Measurements from ENCODE around the gene CPNE6. TPM values are rescaled to one million over a fixed set of nuclear protein-coding genes. Genes with fewer than 3 reads are reported as not detected.

CPNE6 gene
- total and polyA plus RNA-seq, 4 experiments from 2014 or later, result 0.04 TPM; not detected in 3

GRCh38 chr14:24067133-24068082 lies 4.0 kb upstream of the CPNE6 start:
- peaks cover 0 to 2% (median 0%) of the 10 kb centered on the region in 4 donors for H3K4me1 Mint-ChIP-seq
- CTCF ChIA-PET (ENCODE audit: partially characterized antibody), result interaction anchor here (1.1 to 17.4 kb wide), 5 partner anchors 9 to 41 kb away, joined by 3 to 475 read pairs (median 4); partner anchors contain the start of gene PCK2
- H3K9me3 Mint-ChIP-seq, result peaks cover 0 to 2% (median 0%) of the 10 kb centered on the region in 8 donors
- H3K4me1 ChIP-seq (ENCODE audit: insufficient read depth, low read length), result no peaks in the 10 kb centered on the region
- no peak overlapping the region for H3K27ac ChIP-seq (ENCODE audit: low read depth, low read length)
- peaks cover 7 to 14% of the 10 kb centered on the region in 2 donors for H3K27me3 Mint-ChIP-seq
- no peaks in the 10 kb centered on the region for H3K36me3 Mint-ChIP-seq
- no peaks in the 10 kb centered on the region for H3K27me3 ChIP-seq (ENCODE audit: insufficient read depth, low read length)
- H3K9me3 ChIP-seq (ENCODE audit: control insufficient read depth in 1 of 2, low read length in 2 of 2), result no peaks in the 10 kb centered on the region
- no peak overlapping the region for H3K27ac Mint-ChIP-seq
- no peak overlapping the region for H3K4me3 ChIP-seq (ENCODE audit: low read length in 2 of 2)
- H3K4me3 Mint-ChIP-seq, result no peak overlapping the region
- no peaks in the 10 kb centered on the region for H3K36me3 ChIP-seq (ENCODE audit: insufficient read depth, low read length)
- intact Hi-C loops (cut with micrococcal nuclease), result no loop called here
- POLR2A ChIA-PET (ENCODE audit: partially characterized antibody), result no interaction called here
- DNase-seq, result no peak

- H3K4me3 Mint-ChIP-seq, result no peak overlapping the region
- peaks cover 7 to 14% of the 10 kb centered on the region in 2 donors for H3K27me3 Mint-ChIP-seq
- H3K27me3 ChIP-seq (ENCODE audit: insufficient read depth, low read length), result no peaks in the 10 kb centered on the region
- DNase-seq, result no peak
- no peak overlapping the region for H3K27ac ChIP-seq (ENCODE audit: low read depth, low read length)
- H3K4me1 ChIP-seq (ENCODE audit: insufficient read depth, low read length), result no peaks in the 10 kb centered on the region
- POLR2A ChIA-PET (ENCODE audit: partially characterized antibody), result interaction anchor here (0.9 kb wide), 1 partner anchor 12 kb away, joined by 3 read pairs; no protein-coding TSS in a partner anchor
- CTCF ChIA-PET (ENCODE audit: partially characterized antibody), result interaction anchor here (1.1 to 2.1 kb wide), 3 partner anchors 11 to 21 kb away, joined by 4 to 8 read pairs (median 6); no protein-coding TSS in a partner anchor
- intact Hi-C loops (cut with micrococcal nuclease), result no loop called here
- H3K9me3 Mint-ChIP-seq, result no peaks in the 10 kb centered on the region
- no peaks in the 10 kb centered on the region for H3K9me3 ChIP-seq (ENCODE audit: control insufficient read depth in 1 of 2, low read length in 2 of 2)
- no peaks in the 10 kb centered on the region for H3K36me3 ChIP-seq (ENCODE audit: insufficient read depth, low read length)
- H3K27ac Mint-ChIP-seq, result no peak overlapping the region
- H3K4me1 Mint-ChIP-seq, result peaks cover 0 to 2% (median 0%) of the 10 kb centered on the region in 4 donors
- H3K4me3 ChIP-seq (ENCODE audit: low read length in 2 of 2), result no peak overlapping the region
- no peaks in the 10 kb centered on the region for H3K36me3 Mint-ChIP-seq
These were observed 2.5 kb upstream of the CPNE6 start for GRCh38 chr14:24068711-24069410.

- no peak overlapping the region for H3K27ac ChIP-seq (ENCODE audit: low read depth, low read length)
- Mint-ChIP-seq H3K27me3 (peaks cover 7 to 14% of the 10 kb centered on the region in 2 donors), H3K4me3 (no peak overlapping the region), H3K9me3 (no peaks in the 10 kb centered on the region), H3K27ac (no peak overlapping the region), H3K36me3 (no peaks in the 10 kb centered on the region), H3K4me1 (peaks cover 0 to 2% (median 0%) of the 10 kb centered on the region in 4 donors)
- POLR2A ChIA-PET (ENCODE audit: partially characterized antibody), result interaction anchor here (0.9 kb wide), 1 partner anchor 11 kb away, joined by 3 read pairs; no protein-coding TSS in a partner anchor
- H3K36me3 ChIP-seq (ENCODE audit: insufficient read depth, low read length), result no peaks in the 10 kb centered on the region
- no peak overlapping the region for H3K4me3 ChIP-seq (ENCODE audit: low read length in 2 of 2)
- DNase-seq, result no peak
- intact Hi-C loops (cut with micrococcal nuclease), result no loop called here
- H3K27me3 ChIP-seq (ENCODE audit: insufficient read depth, low read length), result no peaks in the 10 kb centered on the region
- H3K9me3 ChIP-seq (ENCODE audit: control insufficient read depth in 1 of 2, low read length in 2 of 2), result no peaks in the 10 kb centered on the region
- H3K4me1 ChIP-seq (ENCODE audit: insufficient read depth, low read length), result no peaks in the 10 kb centered on the region
- CTCF ChIA-PET (ENCODE audit: partially characterized antibody), result interaction anchor here (1.6 to 2.1 kb wide), 3 partner anchors 11 to 39 kb away, joined by 6 to 8 read pairs (median 8); no protein-coding TSS in a partner anchor
These were observed 2.0 kb upstream of the CPNE6 start for GRCh38 chr14:24069411-24069735.

GRCh38 chr14:24070285-24071143 lies 848 bp upstream of the CPNE6 start:
- ChIA-PET POLR2A (ENCODE audit: partially characterized antibody) (interaction anchor here (1.6 kb wide), 1 partner anchor 10 kb away, joined by 6 read pairs; no protein-coding TSS in a partner anchor), CTCF (ENCODE audit: partially characterized antibody) (interaction anchor here (0.5 to 2.1 kb wide), 5 partner anchors 12 to 197 kb away, joined by 3 to 8 read pairs (median 6); no protein-coding TSS in a partner anchor)

GRCh38 chr14:24071836-24072430 lies 571 bp downstream of the CPNE6 start:
- Histone ChIP-seq H3K36me3 (ENCODE audit: insufficient read depth, low read length) (no peaks in the 10 kb centered on the region), H3K4me1 (ENCODE audit: insufficient read depth, low read length) (no peaks in the 10 kb centered on the region), H3K27me3 (ENCODE audit: insufficient read depth, low read length) (no peaks in the 10 kb centered on the region), H3K9me3 (ENCODE audit: control insufficient read depth in 1 of 2, low read length in 2 of 2) (no peaks in the 10 kb centered on the region), H3K27ac (ENCODE audit: low read depth, low read length) (no peak overlapping the region), H3K4me3 (ENCODE audit: low read length in 2 of 2) (no peak overlapping the region)
- Mint-ChIP-seq H3K27me3 (peaks cover 7 to 14% of the 10 kb centered on the region in 2 donors), H3K4me3 (no peak overlapping the region), H3K36me3 (no peaks in the 10 kb centered on the region), H3K9me3 (no peaks in the 10 kb centered on the region), H3K27ac (no peak overlapping the region), H3K4me1 (peaks cover 0 to 2% (median 0%) of the 10 kb centered on the region in 4 donors)
- ChIA-PET CTCF (ENCODE audit: partially characterized antibody) (interaction anchor here (12.1 kb wide), 1 partner anchor 22 kb away, joined by 168 read pairs; the partner anchor contains the start of gene PCK2), POLR2A (ENCODE audit: partially characterized antibody) (interaction anchor here (1.6 kb wide), 1 partner anchor 9 kb away, joined by 6 read pairs; no protein-coding TSS in a partner anchor)
- no peak for DNase-seq
- intact Hi-C loops (cut with micrococcal nuclease), result no loop called here

More at GRCh38 chr14:24070285-24071143, 848 bp upstream of the CPNE6 start:
- Mint-ChIP-seq H3K4me1 (peaks cover 0 to 2% (median 0%) of the 10 kb centered on the region in 4 donors), H3K9me3 (no peaks in the 10 kb centered on the region), H3K27ac (no peak overlapping the region), H3K27me3 (peaks cover 7 to 14% of the 10 kb centered on the region in 2 donors), H3K4me3 (no peak overlapping the region), H3K36me3 (no peaks in the 10 kb centered on the region)
- intact Hi-C loops (cut with micrococcal nuclease), result no loop called here
- H3K9me3 ChIP-seq (ENCODE audit: control insufficient read depth in 1 of 2, low read length in 2 of 2), result no peaks in the 10 kb centered on the region
- H3K27ac ChIP-seq (ENCODE audit: low read depth, low read length), result no peak overlapping the region
- no peaks in the 10 kb centered on the region for H3K27me3 ChIP-seq (ENCODE audit: insufficient read depth, low read length)
- DNase-seq, result no peak
- H3K4me1 ChIP-seq (ENCODE audit: insufficient read depth, low read length), result no peaks in the 10 kb centered on the region
- H3K36me3 ChIP-seq (ENCODE audit: insufficient read depth, low read length), result no peaks in the 10 kb centered on the region
- H3K4me3 ChIP-seq (ENCODE audit: low read length in 2 of 2), result no peak overlapping the region

DNA sequence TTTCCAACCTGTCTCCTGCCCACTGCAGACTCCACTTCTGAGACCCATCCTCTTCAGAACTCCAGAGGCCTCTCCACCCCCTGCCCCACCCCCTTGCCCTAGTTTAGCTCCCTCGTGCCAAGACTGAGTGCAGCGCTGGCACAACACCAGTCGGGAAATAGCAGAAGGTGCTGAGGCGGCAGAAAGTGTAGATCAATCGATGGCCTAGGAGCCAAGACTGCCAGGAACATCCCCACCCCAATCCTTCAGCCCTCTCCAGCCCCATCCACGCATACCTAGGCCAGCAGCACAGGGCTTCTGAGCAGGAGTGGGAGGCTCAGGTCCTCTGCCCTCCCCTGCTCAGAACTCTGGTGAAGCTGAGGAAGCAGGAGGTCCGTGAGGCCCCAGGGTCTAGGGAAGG lies 1.1 kb downstream of the CPNE6 start:
- Mint-ChIP-seq H3K27ac (no peak overlapping the region), H3K9me3 (no peaks in the 10 kb centered on the region), H3K4me3 (no peak overlapping the region), H3K27me3 (peaks cover 7 to 14% of the 10 kb centered on the region in 2 donors), H3K36me3 (no peaks in the 10 kb centered on the region), H3K4me1 (peaks cover 0 to 2% (median 0%) of the 10 kb centered on the region in 4 donors)
- intact Hi-C loops (cut with micrococcal nuclease), result no loop called here
- H3K4me3 ChIP-seq (ENCODE audit: low read length in 2 of 2), result no peak overlapping the region
- no peak overlapping the region for H3K27ac ChIP-seq (ENCODE audit: low read depth, low read length)
- no peak for DNase-seq
- POLR2A ChIA-PET (ENCODE audit: partially characterized antibody), result interaction anchor here (0.7 kb wide), 1 partner anchor 9 kb away, joined by 3 read pairs; no protein-coding TSS in a partner anchor
- no peaks in the 10 kb centered on the region for H3K4me1 ChIP-seq (ENCODE audit: insufficient read depth, low read length)
- H3K27me3 ChIP-seq (ENCODE audit: insufficient read depth, low read length), result no peaks in the 10 kb centered on the region
- no peaks in the 10 kb centered on the region for H3K36me3 ChIP-seq (ENCODE audit: insufficient read depth, low read length)
- CTCF ChIA-PET (ENCODE audit: partially characterized antibody), result interaction anchor here (12.1 kb wide), 1 partner anchor 21 kb away, joined by 168 read pairs; the partner anchor contains the start of gene PCK2
- H3K9me3 ChIP-seq (ENCODE audit: control insufficient read depth in 1 of 2, low read length in 2 of 2), result no peaks in the 10 kb centered on the region
